ENCODE measurements around the gene FAM151A.

FAM151A gene

GRCh38 chr1:54603241-54603640 is 20.1 kb downstream of the FAM151A start:
- DNase-seq: no peak

- DNase-seq: no peak
Observed at GRCh38 chr1:54602554-54602953, 20.8 kb downstream of the FAM151A start.

GRCh38 chr1:54601730-54602129 is 21.6 kb downstream of the FAM151A start:
- DNase-seq: no peak

GRCh38 chr1:54600947-54601721 is 22.2 kb downstream of the FAM151A start:
- DNase-seq: no peak

- no peak for DNase-seq
Observed at GRCh38 chr1:54599211-54599823, 24.0 kb downstream of the FAM151A start.

GRCh38 chr1:54597455-54598030 is 25.8 kb downstream of the FAM151A start:
- DNase-seq: no peak

GRCh38 chr1:54596756-54597155 is 26.6 kb downstream of the FAM151A start:
- no peak for DNase-seq

- DNase-seq: no peak
Observed at GRCh38 chr1:54595956-54596498, 27.3 kb downstream of the FAM151A start.

GRCh38 chr1:54594463-54594862 is 28.9 kb downstream of the FAM151A start:
- DNase-seq: no peak

GRCh38 chr1:54593571-54594160 is 29.7 kb downstream of the FAM151A start:
- DNase-seq: no peak

- no peak for DNase-seq
Observed at GRCh38 chr1:54591127-54591756, 32.1 kb downstream of the FAM151A start.

GRCh38 chr1:54588377-54588776 is 34.9 kb downstream of the FAM151A start:
- DNase-seq: no peak

- no peak for DNase-seq
Observed at GRCh38 chr1:54585181-54586066, 37.9 kb downstream of the FAM151A start.

GRCh38 chr1:54584575-54584974 is 38.8 kb downstream of the FAM151A start:
- no peak for DNase-seq

GRCh38 chr1:54583871-54584270 is 39.5 kb downstream of the FAM151A start:
- no peak for DNase-seq

GRCh38 chr1:54583307-54583686 is 40.0 kb downstream of the FAM151A start:
- DNase-seq: no peak

GRCh38 chr1:54582566-54583306 is 40.6 kb downstream of the FAM151A start:
- DNase-seq: peak; percentile 22

GRCh38 chr1:54581621-54582035 is 41.7 kb downstream of the FAM151A start:
- no peak for DNase-seq

- DNase-seq: no peak
Observed at GRCh38 chr1:54580856-54581550, 42.3 kb downstream of the FAM151A start.

GRCh38 chr1:54579337-54579781 is 44.0 kb downstream of the FAM151A start:
- DNase-seq: no peak

- DNase-seq: no peak
Observed at GRCh38 chr1:54577612-54578011, 45.7 kb downstream of the FAM151A start.
